Measurements from ENCODE around the gene RIPK4.
A peak's percentile ranks its signal among the peaks of the same experiment; 100 is the strongest.
"Not testable (repeated sequence)": the region's sequence is repeated elsewhere in the genome, so short reads cannot be mapped to it uniquely, and the experiment has no call there.

Gene RIPK4

DNA sequence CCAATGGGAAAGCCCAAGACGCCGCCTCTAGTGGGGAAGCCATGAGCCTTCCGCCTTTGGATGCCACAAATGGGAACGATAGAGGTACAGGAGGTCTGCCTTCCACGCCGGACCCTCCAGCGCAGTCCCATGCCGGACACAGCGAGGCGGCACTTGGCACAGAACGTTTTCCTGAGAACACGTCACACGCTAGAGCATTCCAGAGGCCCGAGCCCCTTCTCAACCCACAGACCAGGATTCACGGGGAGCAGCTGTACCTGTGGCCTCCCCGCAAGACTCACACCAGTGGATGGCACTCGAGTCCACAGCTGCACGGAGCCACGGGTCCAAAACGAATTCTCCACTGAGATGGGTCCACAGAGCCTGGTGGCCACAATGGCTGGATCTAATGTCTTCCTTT lies 31.5 kb upstream of the RIPK4 start:
- DNase-seq (ENCODE audit: low read depth, low spot score) = no peak
- H3K4me3 ChIP-seq (ENCODE audit: low read length) = no peak overlapping the region

- no peak overlapping the region for H3K4me3 ChIP-seq (ENCODE audit: low read length)
- no peak for DNase-seq (ENCODE audit: low read depth, low spot score)
Measured at GRCh38 chr21:41796476-41797080, 29.7 kb upstream of the RIPK4 start.

GRCh38 chr21:41795726-41796125 lies 28.9 kb upstream of the RIPK4 start:
- no peak for DNase-seq (ENCODE audit: low read depth, low spot score)
- H3K4me3 ChIP-seq (ENCODE audit: low read length) = no peak overlapping the region

- no peak overlapping the region for H3K4me3 ChIP-seq (ENCODE audit: low read length)
- DNase-seq (ENCODE audit: low read depth, low spot score) = no peak
Measured at GRCh38 chr21:41794600-41794999, 27.7 kb upstream of the RIPK4 start.

GRCh38 chr21:41792711-41793110 lies 25.9 kb upstream of the RIPK4 start:
- no peak overlapping the region for H3K4me3 ChIP-seq (ENCODE audit: low read length)
- DNase-seq (ENCODE audit: low read depth, low spot score) = no peak

DNA sequence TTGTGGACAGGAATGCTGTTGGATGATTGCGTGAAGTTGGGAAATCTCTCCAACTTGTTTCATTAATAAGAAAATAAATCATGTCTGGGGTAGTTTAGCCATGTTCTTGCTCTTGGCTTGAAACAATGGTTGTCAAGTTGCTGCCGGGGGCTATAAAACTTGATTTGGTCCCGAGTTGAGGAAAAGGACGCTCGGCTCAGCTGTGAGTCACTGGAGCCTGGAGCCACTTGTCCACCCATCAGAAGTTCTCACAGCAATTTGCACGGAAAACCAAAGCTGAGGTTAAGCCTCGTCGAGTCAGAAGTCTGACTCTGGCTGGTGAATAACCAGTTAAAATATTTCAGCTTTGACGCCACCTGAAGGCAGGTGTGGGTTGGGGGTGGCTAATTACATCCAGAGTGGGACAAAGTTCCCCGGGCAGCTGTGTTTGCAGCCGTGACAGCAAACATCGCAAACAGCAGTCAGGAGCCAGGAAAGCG lies 19.7 kb upstream of the RIPK4 start:
- no peak overlapping the region for H3K4me3 ChIP-seq (ENCODE audit: low read length)
- no peak for DNase-seq (ENCODE audit: low read depth, low spot score)

GRCh38 chr21:41785262-41785661 lies 18.4 kb upstream of the RIPK4 start:
- DNase-seq (ENCODE audit: low read depth, low spot score); H3K4me3 ChIP-seq (ENCODE audit: low read length): not testable (repeated sequence)

GRCh38 chr21:41784456-41785102 lies 17.7 kb upstream of the RIPK4 start:
- no peak overlapping the region for H3K4me3 ChIP-seq (ENCODE audit: low read length)
- DNase-seq (ENCODE audit: low read depth, low spot score) = no peak

DNA sequence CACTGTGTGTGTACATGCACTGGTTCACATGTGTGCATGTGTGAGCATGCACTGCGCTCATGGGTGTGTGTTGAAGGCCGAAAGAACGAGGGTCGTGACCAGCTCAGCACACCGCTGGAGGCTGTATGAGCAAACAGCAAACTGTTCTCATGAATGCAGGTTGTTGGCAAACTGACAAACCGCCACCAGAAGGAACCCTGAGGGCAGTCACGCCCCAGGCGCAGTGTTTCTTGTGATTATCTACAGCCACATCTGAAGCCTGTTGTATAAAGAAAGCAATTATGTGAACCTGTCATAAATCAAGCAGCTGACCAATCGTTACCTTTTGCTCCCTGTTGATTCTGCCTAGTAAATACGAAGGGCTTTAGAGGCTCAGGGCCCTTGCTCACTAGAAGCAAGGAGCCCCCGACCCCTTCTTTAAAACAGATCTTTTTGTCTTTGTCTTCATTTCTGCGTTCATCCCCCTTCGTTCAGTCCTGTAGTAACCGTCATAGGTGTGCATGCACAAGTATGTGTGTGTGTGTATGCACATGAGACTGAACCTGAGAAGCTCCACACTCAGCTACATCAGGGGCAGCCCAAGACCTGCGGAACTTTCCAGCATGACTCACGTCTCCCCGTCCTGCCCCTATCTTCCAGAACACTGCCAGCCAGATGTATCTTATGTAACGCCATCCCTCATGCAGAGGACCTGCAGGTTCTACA lies 16.8 kb upstream of the RIPK4 start:
- no peak overlapping the region; the same call in 1 of the 2 replicates for H3K4me3 ChIP-seq (ENCODE audit: low read length)
- peak; percentile 84 for DNase-seq (ENCODE audit: low read depth, low spot score)

- DNase-seq (ENCODE audit: low read depth, low spot score) = no peak
- H3K4me3 ChIP-seq (ENCODE audit: low read length) = no peak overlapping the region
Measured at GRCh38 chr21:41781050-41781410, 14.2 kb upstream of the RIPK4 start.

GRCh38 chr21:41780337-41781049 lies 13.6 kb upstream of the RIPK4 start:
- no peak for DNase-seq (ENCODE audit: low read depth, low spot score)
- no peak overlapping the region for H3K4me3 ChIP-seq (ENCODE audit: low read length)

- DNase-seq (ENCODE audit: low read depth, low spot score) = no peak
- H3K4me3 ChIP-seq (ENCODE audit: low read length) = no peak overlapping the region
Measured at GRCh38 chr21:41779659-41780058, 12.8 kb upstream of the RIPK4 start.

GRCh38 chr21:41778930-41779600 lies 12.2 kb upstream of the RIPK4 start:
- DNase-seq (ENCODE audit: low read depth, low spot score) = no peak
- H3K4me3 ChIP-seq (ENCODE audit: low read length) = no peak overlapping the region

- H3K4me3 ChIP-seq (ENCODE audit: low read length) = no peak overlapping the region
- DNase-seq (ENCODE audit: low read depth, low spot score) = no peak
Measured at GRCh38 chr21:41777951-41778815, 11.3 kb upstream of the RIPK4 start.

GRCh38 chr21:41776778-41777177 lies 9.9 kb upstream of the RIPK4 start:
- no peak overlapping the region for H3K4me3 ChIP-seq (ENCODE audit: low read length)
- DNase-seq (ENCODE audit: low read depth, low spot score) = peak; percentile 42

GRCh38 chr21:41775149-41775472 lies 8.3 kb upstream of the RIPK4 start:
- no peak overlapping the region; the same call in 1 of the 2 replicates for H3K4me3 ChIP-seq (ENCODE audit: low read length)
- DNase-seq (ENCODE audit: low read depth, low spot score) = peak; percentile 39

GRCh38 chr21:41774467-41775148 lies 7.8 kb upstream of the RIPK4 start:
- H3K4me3 ChIP-seq (ENCODE audit: low read length) = no peak overlapping the region; the same call in 1 of the 2 replicates
- DNase-seq (ENCODE audit: low read depth, low spot score) = peak; percentile 95
